ENCODE measurements around the gene EAF1.
"Not testable (repeated sequence)": the region's sequence is repeated elsewhere in the genome, so short reads cannot be mapped to it uniquely, and the experiment has no call there.

Gene EAF1

GRCh38 chr3:15387735-15388134, 39.7 kb upstream of the EAF1 start:
- Histone ChIP-seq H3K27ac (ENCODE audit: low read depth, low read length) (no peak overlapping the region), H3K36me3 (ENCODE audit: control insufficient read depth, insufficient read depth, low read length) (no peaks in the 10 kb centered on the region), H3K9ac (ENCODE audit: low read length) (no peak overlapping the region)

GRCh38 chr3:15388335-15388734, 39.1 kb upstream of the EAF1 start:
- not testable (repeated sequence) for H3K36me3 ChIP-seq (ENCODE audit: control insufficient read depth, insufficient read depth, low read length); H3K9me3 ChIP-seq (ENCODE audit: control insufficient read depth, insufficient read depth, low read depth, low read length); H3K9ac ChIP-seq (ENCODE audit: low read length); H3K27ac ChIP-seq (ENCODE audit: low read depth, low read length); H3K4me1 ChIP-seq (ENCODE audit: control insufficient read depth, insufficient read depth, low read length); H3K27me3 ChIP-seq (ENCODE audit: control insufficient read depth, insufficient read depth, low read length); H3K4me3 ChIP-seq (ENCODE audit: low read depth, low read length)

More at GRCh38 chr3:15387735-15388134, 39.7 kb upstream of the EAF1 start:
- H3K27me3 ChIP-seq (ENCODE audit: control insufficient read depth, insufficient read depth, low read length): no peaks in the 10 kb centered on the region
- no peaks in the 10 kb centered on the region for H3K4me1 ChIP-seq (ENCODE audit: control insufficient read depth, insufficient read depth, low read length)
- H3K9me3 ChIP-seq (ENCODE audit: control insufficient read depth, insufficient read depth, low read depth, low read length): peaks cover 9% of the 10 kb centered on the region
- no peak overlapping the region for H3K4me3 ChIP-seq (ENCODE audit: low read depth, low read length)

- Histone ChIP-seq H3K4me1 (ENCODE audit: control insufficient read depth, insufficient read depth, low read length) (no peaks in the 10 kb centered on the region), H3K27me3 (ENCODE audit: control insufficient read depth, insufficient read depth, low read length) (no peaks in the 10 kb centered on the region), H3K36me3 (ENCODE audit: control insufficient read depth, insufficient read depth, low read length) (no peaks in the 10 kb centered on the region), H3K4me3 (ENCODE audit: low read depth, low read length) (no peak overlapping the region), H3K9me3 (ENCODE audit: control insufficient read depth, insufficient read depth, low read depth, low read length) (peaks cover 9% of the 10 kb centered on the region), H3K9ac (ENCODE audit: low read length) (no peak overlapping the region), H3K27ac (ENCODE audit: low read depth, low read length) (no peak overlapping the region)
Observed at GRCh38 chr3:15390460-15390859, 36.9 kb upstream of the EAF1 start.

DNA sequence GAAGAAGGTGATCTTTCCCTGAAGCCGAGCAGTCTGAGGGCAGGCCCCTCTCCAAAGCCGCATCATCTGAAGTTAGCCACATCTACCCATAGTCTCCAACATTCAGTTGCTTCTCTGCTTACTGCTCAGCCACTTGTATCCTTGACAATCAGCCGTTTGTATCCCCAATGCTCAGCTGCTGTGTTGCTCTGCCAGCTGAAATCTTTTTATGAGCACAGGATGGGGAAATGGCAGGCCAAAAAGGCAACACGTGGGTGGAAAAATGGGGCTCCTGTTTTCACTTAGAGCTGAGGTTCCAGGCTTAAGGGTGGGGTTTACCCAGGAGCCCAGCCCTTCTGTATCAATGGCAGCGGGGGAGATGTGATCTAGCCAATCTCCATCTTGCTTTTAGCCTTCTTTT, 36.4 kb upstream of the EAF1 start:
- no peak overlapping the region for H3K4me3 ChIP-seq (ENCODE audit: low read depth, low read length)
- no peaks in the 10 kb centered on the region for H3K27me3 ChIP-seq (ENCODE audit: control insufficient read depth, insufficient read depth, low read length)
- no peaks in the 10 kb centered on the region for H3K36me3 ChIP-seq (ENCODE audit: control insufficient read depth, insufficient read depth, low read length)
- H3K9me3 ChIP-seq (ENCODE audit: control insufficient read depth, insufficient read depth, low read depth, low read length): peaks cover 6% of the 10 kb centered on the region
- no peak overlapping the region for H3K9ac ChIP-seq (ENCODE audit: low read length)
- no peak overlapping the region for H3K27ac ChIP-seq (ENCODE audit: low read depth, low read length)
- H3K4me1 ChIP-seq (ENCODE audit: control insufficient read depth, insufficient read depth, low read length): no peaks in the 10 kb centered on the region

DNA sequence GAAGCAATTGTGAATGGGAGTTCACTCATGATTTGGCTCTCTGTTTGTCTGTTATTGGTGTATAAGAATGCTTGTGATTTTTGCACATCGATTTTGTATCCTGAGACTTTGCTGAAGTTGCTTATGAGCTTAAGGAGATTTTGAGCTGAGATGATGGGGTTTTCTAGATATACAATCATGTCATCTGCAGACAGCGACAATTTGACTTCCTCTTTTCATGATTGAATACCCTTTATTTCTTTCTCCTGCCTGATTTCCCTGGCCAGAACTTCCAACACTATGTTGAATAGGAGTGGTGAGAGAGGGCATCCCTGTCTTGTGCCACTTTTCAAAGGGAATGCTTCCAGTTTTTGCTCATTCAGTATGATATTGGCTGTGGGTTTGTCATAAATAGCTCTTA, 34.1 kb upstream of the EAF1 start:
- not testable (repeated sequence) for H3K27me3 ChIP-seq (ENCODE audit: control insufficient read depth, insufficient read depth, low read length); H3K9ac ChIP-seq (ENCODE audit: low read length); H3K27ac ChIP-seq (ENCODE audit: low read depth, low read length); H3K36me3 ChIP-seq (ENCODE audit: control insufficient read depth, insufficient read depth, low read length); H3K4me1 ChIP-seq (ENCODE audit: control insufficient read depth, insufficient read depth, low read length); H3K4me3 ChIP-seq (ENCODE audit: low read depth, low read length)
- H3K9me3 ChIP-seq (ENCODE audit: control insufficient read depth, insufficient read depth, low read depth, low read length): peaks cover 15% of the 10 kb centered on the region

GRCh38 chr3:15398731-15399133, 28.7 kb upstream of the EAF1 start:
- not testable (repeated sequence) for H3K27ac ChIP-seq (ENCODE audit: low read depth, low read length); H3K27me3 ChIP-seq (ENCODE audit: control insufficient read depth, insufficient read depth, low read length); H3K9ac ChIP-seq (ENCODE audit: low read length); H3K36me3 ChIP-seq (ENCODE audit: control insufficient read depth, insufficient read depth, low read length); H3K4me3 ChIP-seq (ENCODE audit: low read depth, low read length); H3K4me1 ChIP-seq (ENCODE audit: control insufficient read depth, insufficient read depth, low read length)
- peaks cover 15% of the 10 kb centered on the region for H3K9me3 ChIP-seq (ENCODE audit: control insufficient read depth, insufficient read depth, low read depth, low read length)

DNA sequence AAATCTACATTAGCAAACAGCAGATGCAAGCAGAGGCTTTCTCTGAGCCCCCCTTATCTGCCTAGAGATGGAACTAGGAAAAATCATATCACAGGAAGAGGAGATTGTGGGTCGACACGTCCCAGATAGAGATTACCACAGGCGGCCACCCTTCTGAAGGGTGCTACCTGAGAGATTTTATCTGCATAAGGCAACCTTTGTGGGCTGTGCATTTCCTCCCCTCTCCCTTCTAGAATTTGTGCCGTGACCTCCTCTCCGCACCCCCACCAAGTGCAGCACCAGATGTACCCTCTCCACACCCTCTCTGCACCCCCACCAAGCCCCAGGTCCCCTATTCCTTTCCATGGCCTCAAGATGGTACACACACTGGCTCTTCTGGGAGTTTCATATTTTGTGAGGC, 27.4 kb upstream of the EAF1 start:
- H3K9ac ChIP-seq (ENCODE audit: low read length): no peak overlapping the region
- no peaks in the 10 kb centered on the region for H3K36me3 ChIP-seq (ENCODE audit: control insufficient read depth, insufficient read depth, low read length)
- no peaks in the 10 kb centered on the region for H3K27me3 ChIP-seq (ENCODE audit: control insufficient read depth, insufficient read depth, low read length)
- peaks cover 15% of the 10 kb centered on the region for H3K9me3 ChIP-seq (ENCODE audit: control insufficient read depth, insufficient read depth, low read depth, low read length)
- H3K4me3 ChIP-seq (ENCODE audit: low read depth, low read length): no peak overlapping the region
- H3K4me1 ChIP-seq (ENCODE audit: control insufficient read depth, insufficient read depth, low read length): no peaks in the 10 kb centered on the region
- H3K27ac ChIP-seq (ENCODE audit: low read depth, low read length): no peak overlapping the region

GRCh38 chr3:15401936-15402335, 25.5 kb upstream of the EAF1 start:
- Histone ChIP-seq H3K9me3 (ENCODE audit: control insufficient read depth, insufficient read depth, low read depth, low read length) (peaks cover 11% of the 10 kb centered on the region), H3K36me3 (ENCODE audit: control insufficient read depth, insufficient read depth, low read length) (no peaks in the 10 kb centered on the region), H3K27ac (ENCODE audit: low read depth, low read length) (no peak overlapping the region), H3K4me3 (ENCODE audit: low read depth, low read length) (no peak overlapping the region), H3K27me3 (ENCODE audit: control insufficient read depth, insufficient read depth, low read length) (no peaks in the 10 kb centered on the region), H3K9ac (ENCODE audit: low read length) (no peak overlapping the region), H3K4me1 (ENCODE audit: control insufficient read depth, insufficient read depth, low read length) (no peaks in the 10 kb centered on the region)

DNA sequence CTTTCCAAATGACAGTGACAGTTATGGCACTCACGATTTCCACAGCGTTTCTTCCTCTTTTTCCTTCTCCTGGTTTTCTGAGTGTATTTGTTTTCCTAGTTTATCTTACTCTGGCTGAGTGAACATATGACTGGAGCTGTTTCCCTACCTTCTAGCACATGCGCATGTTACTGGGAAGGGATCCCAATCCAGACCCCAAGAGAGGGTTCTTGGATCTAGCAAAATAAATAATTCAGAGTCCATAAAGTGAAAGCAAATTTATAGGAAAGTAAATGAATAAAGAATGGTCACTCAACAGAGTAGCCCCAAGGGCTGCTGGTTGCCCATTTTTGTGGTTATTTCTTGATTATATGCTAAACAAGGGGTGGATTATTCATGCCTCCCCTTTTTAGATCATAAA, 23.9 kb upstream of the EAF1 start:
- H3K9ac ChIP-seq (ENCODE audit: low read length): no peak overlapping the region
- H3K27me3 ChIP-seq (ENCODE audit: control insufficient read depth, insufficient read depth, low read length): no peaks in the 10 kb centered on the region
- H3K36me3 ChIP-seq (ENCODE audit: control insufficient read depth, insufficient read depth, low read length): no peaks in the 10 kb centered on the region; the same call in 1 of the 2 replicates
- H3K4me1 ChIP-seq (ENCODE audit: control insufficient read depth, insufficient read depth, low read length): no peaks in the 10 kb centered on the region
- H3K4me3 ChIP-seq (ENCODE audit: low read depth, low read length): no peak overlapping the region
- no peaks in the 10 kb centered on the region for H3K9me3 ChIP-seq (ENCODE audit: control insufficient read depth, insufficient read depth, low read depth, low read length)
- no peak overlapping the region for H3K27ac ChIP-seq (ENCODE audit: low read depth, low read length)

GRCh38 chr3:15403965-15404364, 23.4 kb upstream of the EAF1 start:
- Histone ChIP-seq H3K9ac (ENCODE audit: low read length) (no peak overlapping the region), H3K4me1 (ENCODE audit: control insufficient read depth, insufficient read depth, low read length) (no peaks in the 10 kb centered on the region), H3K36me3 (ENCODE audit: control insufficient read depth, insufficient read depth, low read length) (peaks cover 2% of the 10 kb centered on the region; the same call in 1 of the 2 replicates), H3K27me3 (ENCODE audit: control insufficient read depth, insufficient read depth, low read length) (no peaks in the 10 kb centered on the region), H3K4me3 (ENCODE audit: low read depth, low read length) (no peak overlapping the region), H3K9me3 (ENCODE audit: control insufficient read depth, insufficient read depth, low read depth, low read length) (no peaks in the 10 kb centered on the region), H3K27ac (ENCODE audit: low read depth, low read length) (no peak overlapping the region)

- Histone ChIP-seq H3K4me3 (ENCODE audit: low read depth, low read length) (no peak overlapping the region), H3K4me1 (ENCODE audit: control insufficient read depth, insufficient read depth, low read length) (no peaks in the 10 kb centered on the region), H3K9ac (ENCODE audit: low read length) (no peak overlapping the region), H3K9me3 (ENCODE audit: control insufficient read depth, insufficient read depth, low read depth, low read length) (no peaks in the 10 kb centered on the region), H3K27ac (ENCODE audit: low read depth, low read length) (no peak overlapping the region), H3K36me3 (ENCODE audit: control insufficient read depth, insufficient read depth, low read length) (peaks cover 7% of the 10 kb centered on the region; the same call in 1 of the 2 replicates), H3K27me3 (ENCODE audit: control insufficient read depth, insufficient read depth, low read length) (no peaks in the 10 kb centered on the region)
Observed at GRCh38 chr3:15404767-15405166, 22.6 kb upstream of the EAF1 start.

DNA sequence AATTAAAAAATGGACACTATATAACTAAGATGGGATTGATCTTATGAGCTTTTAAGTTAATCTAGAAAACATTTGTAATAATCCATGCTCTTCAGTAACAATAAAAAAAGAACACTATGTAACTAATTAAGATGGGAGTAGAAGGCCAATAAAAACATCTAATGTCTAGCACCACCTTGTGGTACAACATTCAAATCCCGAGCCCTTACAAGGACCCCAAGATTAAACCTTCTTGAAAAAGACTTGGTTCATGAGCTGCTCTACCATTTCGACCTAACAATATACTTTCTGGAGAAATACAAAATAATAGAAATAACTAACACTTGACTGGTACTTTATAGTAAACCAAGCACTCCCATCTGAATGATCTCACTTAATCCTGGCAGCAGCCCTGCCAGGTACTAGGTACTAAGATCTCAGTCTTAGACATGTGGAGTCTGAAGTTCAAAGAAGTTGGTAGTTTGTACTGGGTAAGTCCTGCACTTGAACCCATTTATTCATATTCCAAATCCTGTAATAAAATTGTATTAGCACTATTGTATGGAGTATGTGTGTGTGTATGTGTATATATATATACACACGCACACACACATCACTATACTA, 21.8 kb upstream of the EAF1 start:
- Histone ChIP-seq H3K27me3 (ENCODE audit: control insufficient read depth, insufficient read depth, low read length) (no peaks in the 10 kb centered on the region), H3K4me1 (ENCODE audit: control insufficient read depth, insufficient read depth, low read length) (no peaks in the 10 kb centered on the region), H3K36me3 (ENCODE audit: control insufficient read depth, insufficient read depth, low read length) (peaks cover 12% of the 10 kb centered on the region), H3K9me3 (ENCODE audit: control insufficient read depth, insufficient read depth, low read depth, low read length) (no peaks in the 10 kb centered on the region), H3K4me3 (ENCODE audit: low read depth, low read length) (no peak overlapping the region), H3K9ac (ENCODE audit: low read length) (no peak overlapping the region), H3K27ac (ENCODE audit: low read depth, low read length) (no peak overlapping the region)

All from HUES6 (cell line).